ENCODE results near the gene MMP26.

MMP26 gene

DNA sequence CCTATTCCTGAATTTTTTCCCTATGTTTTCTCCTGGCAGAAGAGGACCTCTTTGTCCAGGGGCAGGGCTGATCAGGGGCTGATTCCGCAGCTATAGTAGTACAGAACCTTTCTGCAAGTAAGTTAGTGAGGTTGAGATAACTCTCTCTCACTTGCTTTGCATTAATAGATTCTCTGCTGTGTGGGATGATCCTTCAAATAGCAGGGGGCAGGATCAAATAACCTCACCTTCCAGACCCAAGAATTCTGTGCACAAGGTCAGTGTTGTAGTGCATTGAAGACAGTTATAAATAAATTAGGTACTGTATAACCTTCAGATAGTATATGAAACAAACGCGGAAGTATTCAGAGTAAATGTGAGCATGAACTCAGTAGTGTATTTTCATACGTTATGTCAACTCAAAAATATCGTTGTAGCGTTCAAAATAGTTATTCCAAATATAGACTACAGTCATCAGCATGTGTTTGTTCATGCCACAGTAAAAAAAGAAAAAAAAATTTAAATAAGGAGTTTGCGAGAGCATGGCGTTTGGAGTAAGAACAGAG, 278 bp downstream of the MMP26 start:
- Histone ChIP-seq H4K20me1 (ENCODE audit: insufficient read depth, low read length) (no peaks in the 10 kb centered on the region), H3K9ac (ENCODE audit: low read depth, low read length) (no peak overlapping the region), H3K27me3 (ENCODE audit: insufficient read depth, low read length, poor library complexity) (peaks cover 5% of the 10 kb centered on the region), H3K4me1 (ENCODE audit: insufficient read depth, low read length) (no peaks in the 10 kb centered on the region), H3K4me2 (ENCODE audit: insufficient read depth, low read length) (no peak overlapping the region), H3K36me3 (ENCODE audit: insufficient read depth, low read length) (no peaks in the 10 kb centered on the region), H3K9me3 (ENCODE audit: insufficient read depth, low read length, severe bottlenecking) (no peaks in the 10 kb centered on the region), H3K79me2 (ENCODE audit: insufficient read depth, low read length) (no peaks in the 10 kb centered on the region), H3K4me3 (ENCODE audit: low read depth in 1 of 2, low read length in 2 of 2) (no peak overlapping the region), H3K27ac (ENCODE audit: low read length) (no peak overlapping the region), H2AFZ (ENCODE audit: low read depth, low read length) (no peak overlapping the region)
- DNase-seq (no peak), ATAC-seq (ENCODE audit: insufficient read depth, low read depth) (no peak)
- TF ChIP-seq, protein P1, sequence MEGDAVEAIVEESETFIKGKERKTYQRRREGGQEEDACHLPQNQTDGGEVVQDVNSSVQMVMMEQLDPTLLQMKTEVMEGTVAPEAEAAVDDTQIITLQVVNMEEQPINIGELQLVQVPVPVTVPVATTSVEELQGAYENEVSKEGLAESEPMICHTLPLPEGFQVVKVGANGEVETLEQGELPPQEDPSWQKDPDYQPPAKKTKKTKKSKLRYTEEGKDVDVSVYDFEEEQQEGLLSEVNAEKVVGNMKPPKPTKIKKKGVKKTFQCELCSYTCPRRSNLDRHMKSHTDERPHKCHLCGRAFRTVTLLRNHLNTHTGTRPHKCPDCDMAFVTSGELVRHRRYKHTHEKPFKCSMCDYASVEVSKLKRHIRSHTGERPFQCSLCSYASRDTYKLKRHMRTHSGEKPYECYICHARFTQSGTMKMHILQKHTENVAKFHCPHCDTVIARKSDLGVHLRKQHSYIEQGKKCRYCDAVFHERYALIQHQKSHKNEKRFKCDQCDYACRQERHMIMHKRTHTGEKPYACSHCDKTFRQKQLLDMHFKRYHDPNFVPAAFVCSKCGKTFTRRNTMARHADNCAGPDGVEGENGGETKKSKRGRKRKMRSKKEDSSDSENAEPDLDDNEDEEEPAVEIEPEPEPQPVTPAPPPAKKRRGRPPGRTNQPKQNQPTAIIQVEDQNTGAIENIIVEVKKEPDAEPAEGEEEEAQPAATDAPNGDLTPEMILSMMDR (IDR thresholded peaks at IDR 0.05; ENCODE audit: borderline replicate concordance, extremely low read depth, low read length, poor library complexity, severe bottlenecking): no peak
- no peak for TF ChIP-seq EZH2 (IDR thresholded peaks at IDR 0.05; ENCODE audit: borderline replicate concordance, low read depth, low read length, severe bottlenecking)

DNA sequence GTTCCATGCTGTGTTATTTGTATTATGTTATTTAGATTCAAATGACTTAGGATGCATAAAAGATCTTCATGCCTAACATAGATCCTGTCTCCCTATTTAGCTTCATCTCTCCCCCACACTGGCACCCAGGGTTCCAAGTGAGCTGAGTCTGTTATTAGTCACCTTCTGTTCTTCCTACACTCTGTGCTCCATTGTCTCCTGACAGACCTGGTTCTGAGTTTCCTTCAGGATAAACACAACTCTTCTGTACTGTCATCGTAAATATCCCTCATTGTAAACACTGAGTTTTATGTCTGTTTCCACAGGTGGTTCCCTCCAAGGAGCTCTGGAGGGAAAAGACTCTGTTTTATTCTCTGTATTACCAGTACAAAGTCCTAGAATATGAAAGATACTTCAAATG, 8.7 kb downstream of the MMP26 start:
- Histone ChIP-seq H3K27ac (ENCODE audit: low read length) (no peak overlapping the region), H3K9me3 (ENCODE audit: insufficient read depth, low read length, severe bottlenecking) (no peaks in the 10 kb centered on the region), H3K4me2 (ENCODE audit: insufficient read depth, low read length) (no peak overlapping the region), H3K4me3 (ENCODE audit: low read depth in 1 of 2, low read length in 2 of 2) (no peak overlapping the region), H3K27me3 (ENCODE audit: insufficient read depth, low read length, poor library complexity) (peaks cover 17% of the 10 kb centered on the region), H2AFZ (ENCODE audit: low read depth, low read length) (no peak overlapping the region), H3K9ac (ENCODE audit: low read depth, low read length) (no peak overlapping the region), H3K79me2 (ENCODE audit: insufficient read depth, low read length) (no peaks in the 10 kb centered on the region), H4K20me1 (ENCODE audit: insufficient read depth, low read length) (no peaks in the 10 kb centered on the region), H3K36me3 (ENCODE audit: insufficient read depth, low read length) (no peaks in the 10 kb centered on the region), H3K4me1 (ENCODE audit: insufficient read depth, low read length) (no peaks in the 10 kb centered on the region)
- no peak for ATAC-seq (ENCODE audit: insufficient read depth, low read depth)
- TF ChIP-seq, protein P1 (IDR thresholded peaks at IDR 0.05; ENCODE audit: borderline replicate concordance, extremely low read depth, low read length, poor library complexity, severe bottlenecking): no peak
- TF ChIP-seq EZH2 (IDR thresholded peaks at IDR 0.05; ENCODE audit: borderline replicate concordance, low read depth, low read length, severe bottlenecking): no peak
- no peak for DNase-seq

DNA sequence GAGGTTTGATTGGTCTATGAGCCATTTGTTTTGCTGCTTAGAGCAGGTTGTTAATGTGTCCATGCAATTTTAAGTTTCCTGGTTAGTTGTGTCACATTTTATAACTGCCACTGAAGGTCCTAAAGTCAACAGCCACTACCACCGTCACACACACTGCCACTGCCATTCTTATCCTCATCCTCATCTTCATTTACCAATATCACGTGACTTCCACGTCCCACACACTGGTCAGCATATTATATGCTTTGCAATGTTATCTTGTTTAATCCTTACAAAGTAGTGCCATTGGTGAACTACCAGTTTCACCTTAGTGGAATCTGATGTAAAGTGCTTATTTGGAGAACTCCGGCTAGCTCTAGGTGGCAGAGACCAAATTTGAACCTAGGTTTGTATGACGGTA, 9.7 kb downstream of the MMP26 start:
- Histone ChIP-seq H3K9me3 (ENCODE audit: insufficient read depth, low read length, severe bottlenecking) (no peaks in the 10 kb centered on the region), H3K4me1 (ENCODE audit: insufficient read depth, low read length) (no peaks in the 10 kb centered on the region), H3K36me3 (ENCODE audit: insufficient read depth, low read length) (no peaks in the 10 kb centered on the region), H3K27ac (ENCODE audit: low read length) (no peak overlapping the region), H3K79me2 (ENCODE audit: insufficient read depth, low read length) (no peaks in the 10 kb centered on the region), H3K4me2 (ENCODE audit: insufficient read depth, low read length) (no peak overlapping the region), H2AFZ (ENCODE audit: low read depth, low read length) (no peak overlapping the region), H3K9ac (ENCODE audit: low read depth, low read length) (no peak overlapping the region), H3K4me3 (ENCODE audit: low read depth in 1 of 2, low read length in 2 of 2) (no peak overlapping the region), H4K20me1 (ENCODE audit: insufficient read depth, low read length) (no peaks in the 10 kb centered on the region), H3K27me3 (ENCODE audit: insufficient read depth, low read length, poor library complexity) (peaks cover 17% of the 10 kb centered on the region)
- no peak for ATAC-seq (ENCODE audit: insufficient read depth, low read depth)
- no peak for DNase-seq
- TF ChIP-seq, protein P1 (IDR thresholded peaks at IDR 0.05; ENCODE audit: borderline replicate concordance, extremely low read depth, low read length, poor library complexity, severe bottlenecking): no peak
- TF ChIP-seq EZH2 (IDR thresholded peaks at IDR 0.05; ENCODE audit: borderline replicate concordance, low read depth, low read length, severe bottlenecking): no peak

Data from DND-41 (cell line).